Measurements from ENCODE around the gene DNAJA3.

Gene DNAJA3

DNA sequence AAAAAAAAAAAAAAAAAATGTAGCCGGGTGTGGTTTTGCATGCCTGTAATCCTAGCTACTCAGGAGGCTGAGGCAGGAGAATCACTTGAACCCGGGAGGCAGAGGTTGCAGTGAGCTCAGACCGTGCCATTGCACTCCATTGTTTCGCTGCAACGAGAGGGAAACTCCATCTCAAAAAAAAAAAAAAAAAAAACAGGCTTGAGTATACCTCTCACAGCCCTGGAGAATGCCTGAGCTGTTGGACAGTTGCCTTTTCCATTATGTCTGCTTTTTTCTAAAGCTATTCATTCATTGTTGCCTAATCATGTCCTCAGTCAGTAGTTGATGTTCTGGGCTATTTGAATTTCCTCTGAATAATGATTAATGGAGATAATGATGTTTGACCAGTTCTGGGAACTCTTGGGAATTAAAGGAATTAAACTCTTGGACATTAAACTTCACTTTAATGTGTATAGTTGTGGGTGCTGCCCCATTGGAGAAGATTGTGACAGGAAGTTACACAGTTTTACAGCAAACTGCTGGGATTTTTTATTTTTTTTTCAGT is 62.4 kb downstream of the DNAJA3 start:
- Histone ChIP-seq H3K4me3 (ENCODE audit: low read depth, low read length) (no peak overlapping the region), H3K9ac (no peak overlapping the region), H2AFZ (no peak overlapping the region), H3K9me3 (ENCODE audit: control insufficient read depth, low read length) (no peaks in the 10 kb centered on the region), H3K27ac (no peak overlapping the region), H3K79me2 (peaks cover 60% of the 10 kb centered on the region), H3K27me3 (ENCODE audit: control insufficient read depth, insufficient read depth, low read length) (no peaks in the 10 kb centered on the region), H3K4me1 (no peaks in the 10 kb centered on the region), H3K36me3 (ENCODE audit: control insufficient read depth, insufficient read depth, low read length) (no peaks in the 10 kb centered on the region), H3K4me2 (ENCODE audit: low read length) (no peak overlapping the region)
- TF ChIP-seq, protein P1, sequence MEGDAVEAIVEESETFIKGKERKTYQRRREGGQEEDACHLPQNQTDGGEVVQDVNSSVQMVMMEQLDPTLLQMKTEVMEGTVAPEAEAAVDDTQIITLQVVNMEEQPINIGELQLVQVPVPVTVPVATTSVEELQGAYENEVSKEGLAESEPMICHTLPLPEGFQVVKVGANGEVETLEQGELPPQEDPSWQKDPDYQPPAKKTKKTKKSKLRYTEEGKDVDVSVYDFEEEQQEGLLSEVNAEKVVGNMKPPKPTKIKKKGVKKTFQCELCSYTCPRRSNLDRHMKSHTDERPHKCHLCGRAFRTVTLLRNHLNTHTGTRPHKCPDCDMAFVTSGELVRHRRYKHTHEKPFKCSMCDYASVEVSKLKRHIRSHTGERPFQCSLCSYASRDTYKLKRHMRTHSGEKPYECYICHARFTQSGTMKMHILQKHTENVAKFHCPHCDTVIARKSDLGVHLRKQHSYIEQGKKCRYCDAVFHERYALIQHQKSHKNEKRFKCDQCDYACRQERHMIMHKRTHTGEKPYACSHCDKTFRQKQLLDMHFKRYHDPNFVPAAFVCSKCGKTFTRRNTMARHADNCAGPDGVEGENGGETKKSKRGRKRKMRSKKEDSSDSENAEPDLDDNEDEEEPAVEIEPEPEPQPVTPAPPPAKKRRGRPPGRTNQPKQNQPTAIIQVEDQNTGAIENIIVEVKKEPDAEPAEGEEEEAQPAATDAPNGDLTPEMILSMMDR (IDR thresholded peaks at IDR 0.05), result no peak

GRCh38 chr16:4488499-4488967 is 62.9 kb downstream of the DNAJA3 start:
- H3K27ac ChIP-seq, result no peak overlapping the region
- no peaks in the 10 kb centered on the region for H3K4me1 ChIP-seq
- H2AFZ ChIP-seq, result no peak overlapping the region
- peaks cover 58% of the 10 kb centered on the region for H3K79me2 ChIP-seq
- TF ChIP-seq, protein P1 (IDR thresholded peaks at IDR 0.05), result no peak
- H3K4me3 ChIP-seq (ENCODE audit: low read depth, low read length), result no peak overlapping the region
- H3K36me3 ChIP-seq (ENCODE audit: control insufficient read depth, insufficient read depth, low read length), result no peaks in the 10 kb centered on the region
- H3K27me3 ChIP-seq (ENCODE audit: control insufficient read depth, insufficient read depth, low read length), result no peaks in the 10 kb centered on the region
- H3K9me3 ChIP-seq (ENCODE audit: control insufficient read depth, low read length), result no peaks in the 10 kb centered on the region
- no peak overlapping the region for H3K4me2 ChIP-seq (ENCODE audit: low read length)
- H3K9ac ChIP-seq, result no peak overlapping the region

DNA sequence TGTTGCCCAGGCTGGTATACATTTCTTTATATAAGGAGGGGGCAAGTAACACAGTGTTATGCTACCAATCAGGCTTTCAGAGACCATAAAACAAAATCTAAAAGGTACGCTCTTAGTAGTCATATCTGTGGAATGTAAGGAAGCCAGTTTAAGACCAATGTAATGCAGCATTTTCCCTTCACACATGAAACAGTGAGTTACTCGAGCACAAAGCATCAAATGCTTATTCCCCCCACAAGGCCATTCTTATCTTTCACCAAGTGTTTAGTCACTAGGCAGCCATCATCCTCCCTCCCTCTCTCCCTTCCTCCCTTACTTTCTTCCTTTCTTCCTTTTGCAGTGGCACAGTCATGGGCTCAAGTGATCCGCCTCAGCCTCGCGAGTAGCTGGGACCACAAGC is 63.4 kb downstream of the DNAJA3 start:
- H3K4me2 ChIP-seq (ENCODE audit: low read length), result no peak overlapping the region
- H3K79me2 ChIP-seq, result peaks cover 57% of the 10 kb centered on the region
- no peak overlapping the region for H3K27ac ChIP-seq
- H2AFZ ChIP-seq, result no peak overlapping the region
- no peak overlapping the region for H3K9ac ChIP-seq
- H3K4me3 ChIP-seq (ENCODE audit: low read depth, low read length), result no peak overlapping the region
- H3K27me3 ChIP-seq (ENCODE audit: control insufficient read depth, insufficient read depth, low read length), result no peaks in the 10 kb centered on the region
- H3K9me3 ChIP-seq (ENCODE audit: control insufficient read depth, low read length), result no peaks in the 10 kb centered on the region
- TF ChIP-seq, protein P1 (IDR thresholded peaks at IDR 0.05), result no peak
- H3K36me3 ChIP-seq (ENCODE audit: control insufficient read depth, insufficient read depth, low read length), result no peaks in the 10 kb centered on the region
- no peaks in the 10 kb centered on the region for H3K4me1 ChIP-seq

- H3K4me2 ChIP-seq (ENCODE audit: low read length), result no peak overlapping the region
- no peak overlapping the region for H3K9ac ChIP-seq
- no peak overlapping the region for H2AFZ ChIP-seq
- H3K4me1 ChIP-seq, result no peaks in the 10 kb centered on the region
- H3K4me3 ChIP-seq (ENCODE audit: low read depth, low read length), result no peak overlapping the region
- no peaks in the 10 kb centered on the region for H3K36me3 ChIP-seq (ENCODE audit: control insufficient read depth, insufficient read depth, low read length)
- TF ChIP-seq, protein P1 (IDR thresholded peaks at IDR 0.05), result no peak
- H3K79me2 ChIP-seq, result peaks cover 33% of the 10 kb centered on the region
- no peaks in the 10 kb centered on the region for H3K27me3 ChIP-seq (ENCODE audit: control insufficient read depth, insufficient read depth, low read length)
- no peak overlapping the region for H3K27ac ChIP-seq
- H3K9me3 ChIP-seq (ENCODE audit: control insufficient read depth, low read length), result no peaks in the 10 kb centered on the region
Observed at GRCh38 chr16:4491898-4492297, 66.2 kb downstream of the DNAJA3 start.
